SK-N-SH treated with all-trans-retinoic acid at 6 μM for 48 hours (cell line): ENCODE results near the gene RAPSN.

Experiments
- ATAC-seq: fragments of 200-7000 bp; cut with Tn5 transposase; 3 replicates; pipeline ENCODE4 v1.9.1; 2020; ENCODE audit warnings: mild to moderate bottlenecking, moderate library complexity
- ARNTL ChIP-seq: fragments of 450-650 bp; formaldehyde crosslinking; IDR thresholded peaks from 2 replicates; pipeline ENCODE4 v1.5.0; 2020; ENCODE audit warnings: low read depth, mild to moderate bottlenecking, moderate library complexity, borderline replicate concordance
- BACH2 ChIP-seq: fragments of 250-450 bp; sonication (Bioruptor Pico); IDR thresholded peaks from 2 replicates; pipeline ENCODE4 v1.9.0; 2021; ENCODE audit warnings: mild to moderate bottlenecking, borderline replicate concordance
- CSDC2 ChIP-seq: fragments of 250-450 bp; sonication (Bioruptor Pico); IDR thresholded peaks from 2 replicates; pipeline ENCODE4 v1.5.0; 2020; ENCODE audit warnings: mild to moderate bottlenecking, moderate library complexity
- GLIS3 ChIP-seq: fragments of 250-450 bp; sonication (Bioruptor Pico); IDR thresholded peaks from 2 replicates; pipeline ENCODE4 v1.5.0; 2020; ENCODE audit warnings: mild to moderate bottlenecking, moderate library complexity
- ISL1 ChIP-seq: fragments of 250-450 bp; sonication (Bioruptor Pico); IDR thresholded peaks from 2 replicates; pipeline ENCODE4 v2.1.2; 2022; ENCODE audit warnings: mild to moderate bottlenecking, moderate library complexity
- OSR1 ChIP-seq: fragments of 250-450 bp; sonication (Bioruptor Pico); IDR thresholded peaks from 2 replicates; pipeline ENCODE4 v1.8.0; 2022; ENCODE audit warnings: moderate library complexity, mild to moderate bottlenecking, inconsistent platforms
- PATZ1 ChIP-seq: fragments of 250-450 bp; sonication (Bioruptor Pico); IDR thresholded peaks from 2 replicates; pipeline ENCODE4 v1.8.0; 2020; ENCODE audit warnings: mild to moderate bottlenecking, moderate library complexity, borderline replicate concordance
- POU6F1 ChIP-seq: fragments of 250-450 bp; sonication (Bioruptor Pico); IDR thresholded peaks from 2 replicates; pipeline ENCODE4 v1.8.0; 2021; ENCODE audit warnings: low read depth, mild to moderate bottlenecking, moderate library complexity, borderline replicate concordance
- PPARA ChIP-seq: fragments of 250-450 bp; sonication (Bioruptor Pico); IDR thresholded peaks from 2 replicates; pipeline ENCODE4 v1.5.0; 2020; ENCODE audit warnings: mild to moderate bottlenecking, borderline replicate concordance
- RARB ChIP-seq: fragments of 250-450 bp; sonication (Bioruptor Pico); IDR thresholded peaks from 2 replicates; pipeline ENCODE4 v1.8.0; 2021; ENCODE audit warnings: mild to moderate bottlenecking, moderate library complexity
- SNAI2 ChIP-seq: fragments of 250-450 bp; sonication (Bioruptor Pico); IDR thresholded peaks from 2 replicates; pipeline ENCODE4 v1.5.0; 2020; ENCODE audit warnings: mild to moderate bottlenecking, moderate library complexity
- TCF4 ChIP-seq: fragments of 250-450 bp; sonication (Bioruptor Pico); IDR thresholded peaks from 2 replicates; pipeline ENCODE4 v1.8.0; 2021; ENCODE audit warnings: mild to moderate bottlenecking, moderate library complexity, borderline replicate concordance
- TOX ChIP-seq: fragments of 250-450 bp; sonication (Bioruptor Pico); IDR thresholded peaks from 2 replicates; pipeline ENCODE4 v1.8.0; 2021; ENCODE audit warnings: mild to moderate bottlenecking, moderate library complexity, borderline replicate concordance
- ZC3H10 ChIP-seq: fragments of 250-450 bp; sonication (Bioruptor Pico); IDR thresholded peaks from 2 replicates; pipeline ENCODE4 v1.5.1; 2021; ENCODE audit warnings: mild to moderate bottlenecking, moderate library complexity
- ZFP3 ChIP-seq: fragments of 250-450 bp; sonication (Bioruptor Pico); IDR thresholded peaks from 2 replicates; pipeline ENCODE4 v1.5.0; 2020; ENCODE audit warnings: mild to moderate bottlenecking, moderate library complexity
- ZNF565 ChIP-seq: fragments of 450-650 bp; formaldehyde crosslinking; conservative IDR thresholded peaks from 2 replicates; pipeline ENCODE4 v1.5.0; 2020; ENCODE audit warnings: low read depth, mild to moderate bottlenecking, moderate library complexity
- ZNF70 ChIP-seq: fragments of 450-650 bp; formaldehyde crosslinking; IDR thresholded peaks from 2 replicates; pipeline ENCODE4 v1.5.0; 2020; ENCODE audit warnings: mild to moderate bottlenecking, moderate library complexity
- ZNF8 ChIP-seq: fragments of 450-650 bp; formaldehyde crosslinking; IDR thresholded peaks from 2 replicates; pipeline ENCODE4 v1.5.0; 2020; ENCODE audit warnings: mild to moderate bottlenecking, moderate library complexity
- TF ChIP-seq, protein P1 (sequence below): fragments of 250-450 bp; sonication (Bioruptor Pico); IDR thresholded peaks from 2 replicates; pipeline ENCODE4 v1.5.1; 2020; ENCODE audit warnings: low read depth, mild to moderate bottlenecking, moderate library complexity

The RAPSN gene

GRCh38 chr11:47477323-47477722, 28.4 kb upstream of the RAPSN start:
- no peak; the same call in 2 of the 3 replicates for ATAC-seq

GRCh38 chr11:47470671-47471070, 21.7 kb upstream of the RAPSN start:
- TF ChIP-seq GLIS3 (CRISPR knock-in tag): no peak
- no peak for TF ChIP-seq ZNF565 (CRISPR knock-in tag)
- no peak for TF ChIP-seq ZFP3 (CRISPR knock-in tag)
- no peak for TF ChIP-seq RARB (CRISPR knock-in tag)
- TF ChIP-seq ISL1 (CRISPR knock-in tag): no peak
- no peak for TF ChIP-seq ZNF8 (CRISPR knock-in tag)
- TF ChIP-seq, protein P1, sequence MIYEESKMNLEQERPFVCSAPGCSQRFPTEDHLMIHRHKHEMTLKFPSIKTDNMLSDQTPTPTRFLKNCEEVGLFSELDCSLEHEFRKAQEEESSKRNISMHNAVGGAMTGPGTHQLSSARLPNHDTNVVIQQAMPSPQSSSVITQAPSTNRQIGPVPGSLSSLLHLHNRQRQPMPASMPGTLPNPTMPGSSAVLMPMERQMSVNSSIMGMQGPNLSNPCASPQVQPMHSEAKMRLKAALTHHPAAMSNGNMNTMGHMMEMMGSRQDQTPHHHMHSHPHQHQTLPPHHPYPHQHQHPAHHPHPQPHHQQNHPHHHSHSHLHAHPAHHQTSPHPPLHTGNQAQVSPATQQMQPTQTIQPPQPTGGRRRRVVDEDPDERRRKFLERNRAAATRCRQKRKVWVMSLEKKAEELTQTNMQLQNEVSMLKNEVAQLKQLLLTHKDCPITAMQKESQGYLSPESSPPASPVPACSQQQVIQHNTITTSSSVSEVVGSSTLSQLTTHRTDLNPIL: no peak
- no peak for TF ChIP-seq PATZ1 (CRISPR knock-in tag)
- TF ChIP-seq SNAI2 (CRISPR knock-in tag): no peak
- TF ChIP-seq ARNTL (CRISPR knock-in tag): no peak
- TF ChIP-seq CSDC2 (CRISPR knock-in tag): no peak
- TF ChIP-seq PPARA (CRISPR knock-in tag): no peak
- TF ChIP-seq BACH2 (CRISPR knock-in tag): no peak
- TF ChIP-seq ZNF70 (CRISPR knock-in tag): no peak
- no peak for TF ChIP-seq ZC3H10
- TF ChIP-seq TCF4 (CRISPR knock-in tag): no peak
- no peak for ATAC-seq

More at GRCh38 chr11:47477323-47477722, 28.4 kb upstream of the RAPSN start:
- 0 out of 2 replicates have a peak, but pooled peaks have one; percentile 10 for TF ChIP-seq ISL1 (CRISPR knock-in tag)
- no peak for TF ChIP-seq TOX (CRISPR knock-in tag)
- TF ChIP-seq SNAI2 (CRISPR knock-in tag): no peak
- TF ChIP-seq, all 23 proteins: peak for 1

GRCh38 chr11:47469361-47470179, 20.6 kb upstream of the RAPSN start:
- ATAC-seq: no peak

More at GRCh38 chr11:47469361-47470179, 20.6 kb upstream of the RAPSN start:
- no peak for TF ChIP-seq PATZ1 (CRISPR knock-in tag)
- no peak for TF ChIP-seq ZFP3 (CRISPR knock-in tag)
- no peak for TF ChIP-seq POU6F1 (CRISPR knock-in tag)
- TF ChIP-seq RARB (CRISPR knock-in tag): no peak
- TF ChIP-seq ZNF70 (CRISPR knock-in tag): no peak
- no peak for TF ChIP-seq OSR1 (CRISPR knock-in tag)
- TF ChIP-seq ZC3H10: no peak
- no peak for TF ChIP-seq TOX (CRISPR knock-in tag)
- no peak for TF ChIP-seq GLIS3 (CRISPR knock-in tag)
- TF ChIP-seq ZNF8 (CRISPR knock-in tag): no peak
- TF ChIP-seq, protein P1: no peak
